ENCODE results near the gene SFI1. TPM values are rescaled to one million over a fixed set of nuclear protein-coding genes. Genes with fewer than 3 reads are reported as not detected.
A peak's percentile ranks its signal among the peaks of the same experiment; 100 is the strongest.

The SFI1 gene
- total and polyA plus RNA-seq, 2 donors (not counting 1 experiment from before 2014, with no cell fraction given) = 80.2 to 182 TPM

- no peak overlapping the region for H3K4me3 ChIP-seq (ENCODE audit: control extremely low read depth in 1 of 5, extremely low read depth in 1 of 5, insufficient read depth in 1 of 5, low read depth in 2 of 5, low read length in 4 of 5)
- ATAC-seq (ENCODE audit: low read depth) (no peak), DNase-seq (no peak)
- no peaks in the 10 kb centered on the region for H3K9me3 ChIP-seq (ENCODE audit: control extremely low read depth in 1 of 3, control insufficient read depth in 2 of 3, insufficient read depth in 1 of 3, low read length in 2 of 3)
- ChIA-PET CTCF (interaction anchor here (1.5 kb wide), 1 partner anchor 23 kb away, joined by 3 read pairs; no protein-coding TSS in a partner anchor), POLR2A (no interaction called here)
- H3K79me2 ChIP-seq (ENCODE audit: control insufficient read depth, insufficient read depth, low read length) = no peaks in the 10 kb centered on the region
- peaks cover 8% of the 10 kb centered on the region for H3K4me1 Mint-ChIP-seq
- H3K27ac Mint-ChIP-seq = peak overlapping the region; percentile 38
- 96% methylated on average over 3 of the region's 3 CpGs for WGBS (ENCODE audit: insufficient coverage)
- H3K4me3 Mint-ChIP-seq = no peak overlapping the region
- no peak for TF ChIP-seq EZH2 (IDR thresholded peaks at IDR 0.05; ENCODE audit: borderline replicate concordance, insufficient read depth, low read depth, low read length, poor library complexity, severe bottlenecking)
- no peak for TF ChIP-seq CTCF (IDR thresholded peaks at IDR 0.05)
- no peak overlapping the region for H3K9ac ChIP-seq (ENCODE audit: low read length)
- no peak overlapping the region for H3K4me2 ChIP-seq (replicated peaks; ENCODE audit: low read depth, low read length, poor library complexity, severe bottlenecking)
- no peaks in the 10 kb centered on the region for H3K27me3 Mint-ChIP-seq
- H3K4me1 ChIP-seq (ENCODE audit: control insufficient read depth in 2 of 2, insufficient read depth in 2 of 2, low read length in 2 of 2) = peaks cover 5 to 12% of the 10 kb centered on the region in 2 donors
- H3K36me3 ChIP-seq (replicated peaks in 1 of 2; ENCODE audit: control extremely low read depth in 1 of 2, control insufficient read depth in 1 of 2, extremely low read depth in 1 of 2, insufficient read depth in 2 of 2, low read length in 1 of 2) = peaks cover 0 to 45% of the 10 kb centered on the region in 2 experiments
- intact Hi-C loops (cut with micrococcal nuclease) = no loop called here
- H3K27ac ChIP-seq (ENCODE audit: low read length in 2 of 2) = no peak overlapping the region
- no peaks in the 10 kb centered on the region for H3K9me3 Mint-ChIP-seq (ENCODE audit: insufficient read depth)
- no peaks in the 10 kb centered on the region for H3K27me3 ChIP-seq (replicated peaks in 1 of 4; ENCODE audit: control extremely low read depth in 1 of 4, control insufficient read depth in 3 of 4, insufficient read depth in 4 of 4, low read length in 3 of 4)
- H2AFZ ChIP-seq (ENCODE audit: insufficient read depth, low read depth, low read length, poor library complexity, severe bottlenecking) = no peak overlapping the region
- no peaks in the 10 kb centered on the region for H4K20me1 ChIP-seq (ENCODE audit: control insufficient read depth, insufficient read depth, low read length, poor library complexity, severe bottlenecking)
Measured at GRCh38 chr22:31583861-31584485, 87.6 kb downstream of the SFI1 start.

- WGBS (ENCODE audit: insufficient coverage) = 90% methylated on average over 2 of the region's 5 CpGs
- Mint-ChIP-seq H3K4me3 (no peak overlapping the region), H3K4me1 (peaks cover 8% of the 10 kb centered on the region), H3K9me3 (ENCODE audit: insufficient read depth) (no peaks in the 10 kb centered on the region), H3K27me3 (no peaks in the 10 kb centered on the region), H3K27ac (no peak overlapping the region)
- Histone ChIP-seq H3K9ac (ENCODE audit: low read length) (no peak overlapping the region), H3K9me3 (ENCODE audit: control extremely low read depth in 1 of 3, control insufficient read depth in 2 of 3, insufficient read depth in 1 of 3, low read length in 2 of 3) (no peaks in the 10 kb centered on the region), H3K79me2 (ENCODE audit: control insufficient read depth, insufficient read depth, low read length) (no peaks in the 10 kb centered on the region), H3K36me3 (replicated peaks in 1 of 2; ENCODE audit: control extremely low read depth in 1 of 2, control insufficient read depth in 1 of 2, extremely low read depth in 1 of 2, insufficient read depth in 2 of 2, low read length in 1 of 2) (peaks cover 0 to 47% of the 10 kb centered on the region in 2 experiments), H2AFZ (ENCODE audit: insufficient read depth, low read depth, low read length, poor library complexity, severe bottlenecking) (no peak overlapping the region), H3K27me3 (replicated peaks in 1 of 4; ENCODE audit: control extremely low read depth in 1 of 4, control insufficient read depth in 3 of 4, insufficient read depth in 4 of 4, low read length in 3 of 4) (no peaks in the 10 kb centered on the region), H3K27ac (ENCODE audit: low read length in 2 of 2) (no peak overlapping the region), H3K4me2 (replicated peaks; ENCODE audit: low read depth, low read length, poor library complexity, severe bottlenecking) (no peak overlapping the region), H4K20me1 (ENCODE audit: control insufficient read depth, insufficient read depth, low read length, poor library complexity, severe bottlenecking) (no peaks in the 10 kb centered on the region), H3K4me3 (ENCODE audit: control extremely low read depth in 1 of 5, extremely low read depth in 1 of 5, insufficient read depth in 1 of 5, low read depth in 2 of 5, low read length in 4 of 5) (no peak overlapping the region), H3K4me1 (ENCODE audit: control insufficient read depth in 2 of 2, insufficient read depth in 2 of 2, low read length in 2 of 2) (peaks cover 5 to 12% of the 10 kb centered on the region in 2 donors)
- CTCF ChIA-PET = interaction anchor here (1.0 kb wide), 1 partner anchor 46 kb away, joined by 3 read pairs; no protein-coding TSS in a partner anchor
- DNase-seq (no peak), ATAC-seq (ENCODE audit: low read depth) (no peak)
- POLR2A ChIA-PET = no interaction called here
- TF ChIP-seq EZH2 (IDR thresholded peaks at IDR 0.05; ENCODE audit: borderline replicate concordance, insufficient read depth, low read depth, low read length, poor library complexity, severe bottlenecking) = no peak
- no peak for TF ChIP-seq CTCF (IDR thresholded peaks at IDR 0.05)
- intact Hi-C loops (cut with micrococcal nuclease) = no loop called here
Measured at GRCh38 chr22:31584804-31585160, 88.4 kb downstream of the SFI1 start.

Measured in B cell (primary cell).